Aorta (tissue), 5 donors: ENCODE results near the gene FAM114A1. TPM values are rescaled to one million over a fixed set of nuclear protein-coding genes. Genes with fewer than 3 reads are reported as not detected.
"Not testable (repeated sequence)": the region's sequence is repeated elsewhere in the genome, so short reads cannot be mapped to it uniquely, and the experiment has no call there.

Experiments used
- ATAC-seq: fragments of 200-7000 bp; cut with Tn5 transposase; one replicate; pipeline ENCODE4 v1.9.1; 2022; ENCODE audit warnings: moderate library complexity; ENCODE audit not compliant: low FRiP score
- DNase-seq, 2 donors: peaks; one replicate each; pipeline ENCODE4 v3.0.0-alpha.2; 2020
- H3K27ac ChIP-seq, 2 donors: one replicate each; pipeline ENCODE4 v1.5.1; 2013; ENCODE audit warnings: low read length in 2 of 2, mild to moderate bottlenecking in 2 of 2, moderate library complexity in 2 of 2, control low read depth in 1 of 2, inconsistent platforms in 1 of 2, low read depth in 1 of 2
- H3K27me3 ChIP-seq, 2 donors: one replicate each; pipeline ENCODE4 v1.6.1; 2013; ENCODE audit warnings: control low read depth in 1 of 2, low read length in 1 of 2, mild to moderate bottlenecking in 1 of 2, moderate library complexity in 1 of 2; ENCODE audit not compliant: insufficient read depth in 2 of 2, control insufficient read depth in 1 of 2
- H3K36me3 ChIP-seq, 2 donors: one replicate each; pipeline ENCODE4 v1.6.1; 2013; ENCODE audit warnings: control low read depth in 1 of 2, low read length in 1 of 2, mild to moderate bottlenecking in 1 of 2; ENCODE audit not compliant: insufficient read depth in 2 of 2, control insufficient read depth in 1 of 2
- H3K4me1 ChIP-seq, 2 donors: one replicate each; pipeline ENCODE4 v1.6.1; 2013; ENCODE audit warnings: low read length in 2 of 2, control low read depth in 1 of 2, mild to moderate bottlenecking in 1 of 2, moderate library complexity in 1 of 2; ENCODE audit not compliant: insufficient read depth in 2 of 2, control insufficient read depth in 1 of 2
- H3K4me3 ChIP-seq, 2 donors: one replicate each; pipeline ENCODE4 v1.5.1; 2013; ENCODE audit warnings: low read length in 2 of 2, control low read depth in 1 of 2, mild to moderate bottlenecking in 1 of 2
- H3K9me3 ChIP-seq: one replicate; pipeline ENCODE4 v1.6.1; 2013; ENCODE audit warnings: mild to moderate bottlenecking, low read length; ENCODE audit not compliant: control insufficient read depth
- WGBS, 2 donors: extraction: QIAGEN DNeasy Blood & Tissue Kit; methylation state at CpG; one replicate each; pipeline ENCODE4 v1.1.7; 2013; 5-methylcytosine and 5-hydroxymethylcytosine counted together
- intact Hi-C, 2 donors: fragments of 100-400 bp; cut with DNase I; formaldehyde crosslinking; loops; one replicate each; pipeline versions ENCODE4 v1.14.2 to v1.15.0; 2022
- polyA plus RNA-seq, 2 donors: library from polyadenylated mRNA; stranded (reverse); fragments of 200-250 nt; gene quantifications; one replicate each; pipeline ENCODE4 v1.2.3, GENCODE V29; 2013
- total RNA-seq, 2 donors: library from RNA; stranded (reverse); fragmentation: NEBNext Ultra II Directional; extraction: Animal tissue kit (Norgen Biotek cat#: 25700); gene quantifications; one replicate each; pipeline ENCODE4 v1.2.1, GENCODE V29; 2021
- donor health status: healthy with polysubstance abuse.
- donor health status: Bipolar disorder and iron deficiency.
- donor health status: DM: no; HTN: no; CAD: no.
- donor health status: DM: no; HTN: no; CAD: no.
- donor health status: DM: yes; HTN: yes; CAD: no.

FAM114A1 gene
- total and polyA plus RNA-seq, 4 donors = 49.6 to 123 (median 81.0) TPM

DNA sequence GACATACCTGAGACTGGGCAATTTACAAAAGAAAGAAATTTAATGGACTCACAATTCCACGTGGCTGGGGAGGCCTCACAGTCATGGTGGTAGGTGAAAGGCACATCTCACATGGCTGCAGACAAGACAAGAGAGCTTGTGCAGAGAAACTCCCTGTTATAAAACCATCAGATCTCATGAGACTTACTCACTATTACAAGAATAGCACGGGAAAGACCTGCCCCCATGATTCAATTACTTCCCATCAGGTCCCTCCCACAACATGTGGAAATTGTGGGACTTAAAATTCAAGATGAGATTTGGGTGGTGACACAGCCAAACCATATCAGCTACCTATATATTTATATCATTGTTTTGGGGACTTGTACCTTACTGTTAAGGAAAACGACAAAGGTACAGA, 74.3 kb downstream of the FAM114A1 start:
- H3K4me3 ChIP-seq, intact Hi-C loops, H3K4me1 ChIP-seq, ATAC-seq, H3K27me3 ChIP-seq, H3K27ac ChIP-seq, H3K9me3 ChIP-seq, DNase-seq: not testable (repeated sequence)
- H3K36me3 ChIP-seq = peaks cover 18 to 21% of the 10 kb centered on the region in 2 donors
- 68 to 71% methylated on average over 3 of the region's 3 CpGs for WGBS, 2 donors

DNA sequence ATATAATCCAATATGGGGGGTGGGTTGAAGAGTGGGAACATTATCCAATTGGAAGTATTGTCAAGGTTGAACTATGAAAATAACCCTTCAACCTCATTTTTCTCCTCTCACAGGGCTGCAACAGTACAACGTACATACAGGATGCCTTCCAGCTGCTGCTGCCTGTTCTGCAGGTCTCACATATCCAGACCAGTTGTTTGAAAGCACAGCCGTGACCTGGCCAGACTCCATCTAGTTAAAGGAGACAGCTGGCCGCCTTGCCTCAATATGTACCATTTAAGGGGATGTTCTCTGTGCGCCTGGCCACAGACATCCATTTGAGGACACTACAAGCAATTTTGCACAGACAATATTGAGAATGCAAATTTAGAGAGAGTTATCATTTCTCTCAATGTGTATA, 75.7 kb downstream of the FAM114A1 start:
- DNase-seq = no peak

GRCh38 chr4:38944440-38944839, 76.8 kb downstream of the FAM114A1 start:
- Histone ChIP-seq H3K4me3 (no peak overlapping the region), H3K27me3 (no peaks in the 10 kb centered on the region), H3K4me1 (no peaks in the 10 kb centered on the region), H3K27ac (no peak overlapping the region), H3K36me3 (peaks cover 10 to 14% of the 10 kb centered on the region in 2 donors), H3K9me3 (no peaks in the 10 kb centered on the region)
- ATAC-seq = no peak
- WGBS, 2 donors = 90 to 93% methylated on average over 9 of the region's 9 CpGs
- DNase-seq = no peak
- intact Hi-C loops = no loop called here

More for the DNA sequence above, 75.7 kb downstream of the FAM114A1 start:
- 72 to 74% methylated on average over 4 of the region's 4 CpGs for WGBS, 2 donors
- Histone ChIP-seq H3K9me3 (no peaks in the 10 kb centered on the region), H3K27me3 (no peaks in the 10 kb centered on the region), H3K4me3 (no peak overlapping the region), H3K27ac (no peak overlapping the region), H3K36me3 (peaks cover 12 to 14% of the 10 kb centered on the region in 2 donors), H3K4me1 (no peaks in the 10 kb centered on the region)
- intact Hi-C loops = no loop called here
- no peak for ATAC-seq

- Histone ChIP-seq H3K27ac (no peak overlapping the region), H3K4me3 (no peak overlapping the region), H3K27me3 (no peaks in the 10 kb centered on the region), H3K4me1 (no peaks in the 10 kb centered on the region), H3K9me3 (no peaks in the 10 kb centered on the region), H3K36me3 (peaks cover 3 to 6% of the 10 kb centered on the region in 2 donors)
- 90 to 91% methylated on average over 3 of the region's 3 CpGs for WGBS, 2 donors
- DNase-seq (no peak), ATAC-seq (no peak)
- intact Hi-C loops = no loop called here
Observed at GRCh38 chr4:38946919-38947318, 79.3 kb downstream of the FAM114A1 start.

- WGBS, 2 donors = 10 to 17% methylated on average over 2 of the region's 2 CpGs
- ATAC-seq = peak; percentile 45
Observed at GRCh38 chr4:38948551-38948950, 80.9 kb downstream of the FAM114A1 start.

GRCh38 chr4:38949411-38950051, 81.9 kb downstream of the FAM114A1 start:
- ATAC-seq = no peak
- peaks cover 0 to 4% of the 10 kb centered on the region in 2 donors for H3K36me3 ChIP-seq
- H3K9me3 ChIP-seq = no peaks in the 10 kb centered on the region
- no peaks in the 10 kb centered on the region for H3K4me1 ChIP-seq
- no peak overlapping the region for H3K4me3 ChIP-seq
- H3K27ac ChIP-seq = no peak overlapping the region
- WGBS, 2 donors = 35 to 39% methylated on average over 5 of the region's 5 CpGs
- intact Hi-C loops = no loop called here
- DNase-seq = no peak
- H3K27me3 ChIP-seq = no peaks in the 10 kb centered on the region

More at GRCh38 chr4:38948551-38948950, 80.9 kb downstream of the FAM114A1 start:
- Histone ChIP-seq H3K4me3 (no peak overlapping the region), H3K9me3 (no peaks in the 10 kb centered on the region), H3K27ac (no peak overlapping the region), H3K27me3 (no peaks in the 10 kb centered on the region), H3K36me3 (peaks cover 0 to 4% of the 10 kb centered on the region in 2 donors), H3K4me1 (no peaks in the 10 kb centered on the region)
- intact Hi-C loops = no loop called here
- peak in 1 of 2 donors; percentile 58 for DNase-seq

DNA sequence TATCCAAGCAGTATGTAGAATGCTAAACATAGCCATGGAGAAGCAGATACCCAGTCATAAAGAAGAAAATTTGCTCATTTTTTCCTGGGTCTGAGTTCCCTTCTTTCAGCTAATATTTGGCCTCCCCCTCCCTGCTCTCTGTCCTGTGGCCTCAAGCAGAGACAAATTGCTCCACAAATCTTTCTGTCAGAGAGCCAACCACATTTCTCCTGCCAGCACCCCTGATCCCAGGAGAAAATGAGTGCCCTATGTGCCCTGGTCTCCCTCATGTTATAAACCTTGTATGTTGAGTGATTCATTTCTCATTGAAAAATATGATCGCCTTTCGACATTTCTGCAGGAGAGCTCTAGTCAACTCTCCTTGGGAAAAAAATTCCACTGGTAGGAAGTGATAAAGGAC, 82.6 kb downstream of the FAM114A1 start:
- Histone ChIP-seq H3K27me3 (no peaks in the 10 kb centered on the region), H3K4me1 (no peaks in the 10 kb centered on the region), H3K4me3 (no peak overlapping the region), H3K9me3 (no peaks in the 10 kb centered on the region), H3K27ac (no peak overlapping the region), H3K36me3 (peaks cover 0 to 2% of the 10 kb centered on the region in 2 donors)
- intact Hi-C loops = no loop called here
- ATAC-seq (no peak), DNase-seq (no peak)
- 20 to 37% methylated on average over 2 of the region's 2 CpGs for WGBS, 2 donors

DNA sequence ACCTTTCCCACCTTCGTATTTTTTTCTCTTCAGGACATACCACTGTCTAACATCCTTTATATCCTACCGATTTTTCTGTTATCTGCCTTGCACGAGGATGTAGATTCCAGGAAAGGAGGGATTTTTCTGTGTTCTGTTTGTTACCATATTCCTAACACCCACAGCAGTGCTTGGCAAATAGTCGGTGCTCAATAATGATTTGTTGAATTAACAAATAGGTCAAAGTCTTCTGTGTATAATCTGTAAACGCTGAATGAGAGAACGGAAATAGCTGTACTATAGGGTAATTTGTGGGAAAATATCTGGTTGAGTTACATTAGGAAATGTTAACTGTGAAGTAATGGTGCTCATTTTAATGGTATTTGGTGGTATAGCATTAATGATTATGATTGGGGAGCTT, 83.1 kb downstream of the FAM114A1 start:
- ATAC-seq (no peak), DNase-seq (no peak)
- no peaks in the 10 kb centered on the region for H3K27me3 ChIP-seq
- no peaks in the 10 kb centered on the region for H3K4me1 ChIP-seq
- intact Hi-C loops = no loop called here
- no peaks in the 10 kb centered on the region for H3K9me3 ChIP-seq
- H3K27ac ChIP-seq = no peak overlapping the region
- 20 to 39% methylated on average over 6 of the region's 6 CpGs for WGBS, 2 donors
- H3K36me3 ChIP-seq = no peaks in the 10 kb centered on the region
- H3K4me3 ChIP-seq = no peak overlapping the region

- no peak for ATAC-seq
- H3K4me1 ChIP-seq = no peaks in the 10 kb centered on the region
Observed at GRCh38 chr4:38951598-38951997, 84.0 kb downstream of the FAM114A1 start.

More at GRCh38 chr4:38951598-38951997, 84.0 kb downstream of the FAM114A1 start:
- 55 to 57% methylated on average over 2 of the region's 2 CpGs for WGBS, 2 donors
- Histone ChIP-seq H3K9me3 (no peaks in the 10 kb centered on the region), H3K27ac (no peak overlapping the region), H3K36me3 (no peaks in the 10 kb centered on the region), H3K27me3 (no peaks in the 10 kb centered on the region), H3K4me3 (no peak overlapping the region)
- no peak for DNase-seq
- intact Hi-C loops = no loop called here
